Activated naive CD4-positive, alpha-beta T cell treated with anti-CD3 and anti-CD28 coated beads, Interleukin-2, amount 10 ng/mL, durations not matched to agents 7 days and 5 days (primary cell): ENCODE data around the gene HS6ST3.

ENCODE experiments used
- CTCF ChIA-PET: fragments of 350-600 bp; sonication (Branson Sonifier 250); formaldehyde crosslinking; loops from one replicate; lab custom pipeline; 2021; ENCODE audit warnings: antibody characterized with exemption; lab: Charles Lee
- DNase-seq: peaks from one replicate; pipeline ENCODE4 v3.0.0-alpha.2; 2020
- H3K27ac Mint-ChIP-seq: one replicate; pipeline ENCODE4 v1.8.0; 2021; ENCODE audit warnings: mild to moderate bottlenecking, moderate library complexity, mixed read lengths
- H3K27me3 Mint-ChIP-seq: one replicate; pipeline ENCODE4 v1.8.0; 2021; ENCODE audit warnings: mild to moderate bottlenecking, mixed read lengths
- H3K36me3 Mint-ChIP-seq: one replicate; pipeline ENCODE4 v1.8.0; 2021; ENCODE audit warnings: mixed read lengths
- H3K4me1 Mint-ChIP-seq: one replicate; pipeline ENCODE4 v1.8.0; 2021; ENCODE audit warnings: mixed read lengths
- H3K4me3 Mint-ChIP-seq: one replicate; pipeline ENCODE4 v1.8.0; 2021; ENCODE audit warnings: mild to moderate bottlenecking, moderate library complexity, mixed read lengths
- H3K9me3 Mint-ChIP-seq: one replicate; pipeline ENCODE4 v1.8.0; 2021; ENCODE audit warnings: mixed read lengths

The HS6ST3 gene

DNA sequence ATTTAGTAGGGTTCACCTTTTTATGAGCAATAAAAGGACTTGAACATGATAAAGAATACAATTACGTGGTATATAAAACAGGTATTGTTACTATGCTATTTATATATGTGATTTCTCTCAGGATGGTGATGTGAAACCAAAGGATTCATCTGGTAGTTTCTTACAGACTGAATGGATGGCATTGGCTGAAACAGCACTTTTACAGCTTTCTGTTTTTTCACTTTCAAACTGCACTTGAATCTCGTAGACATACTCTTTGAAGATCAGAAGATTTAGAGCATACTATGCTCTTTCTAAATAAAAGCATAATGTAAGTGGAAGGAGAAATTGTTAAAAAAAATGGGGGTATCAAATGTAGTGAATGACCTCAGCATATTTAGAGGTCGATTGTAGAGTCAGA, 354.8 kb downstream of the HS6ST3 start:
- no peak overlapping the region for H3K4me3 Mint-ChIP-seq
- CTCF ChIA-PET: no interaction called here
- H3K9me3 Mint-ChIP-seq: peaks cover 7% of the 10 kb centered on the region

DNA sequence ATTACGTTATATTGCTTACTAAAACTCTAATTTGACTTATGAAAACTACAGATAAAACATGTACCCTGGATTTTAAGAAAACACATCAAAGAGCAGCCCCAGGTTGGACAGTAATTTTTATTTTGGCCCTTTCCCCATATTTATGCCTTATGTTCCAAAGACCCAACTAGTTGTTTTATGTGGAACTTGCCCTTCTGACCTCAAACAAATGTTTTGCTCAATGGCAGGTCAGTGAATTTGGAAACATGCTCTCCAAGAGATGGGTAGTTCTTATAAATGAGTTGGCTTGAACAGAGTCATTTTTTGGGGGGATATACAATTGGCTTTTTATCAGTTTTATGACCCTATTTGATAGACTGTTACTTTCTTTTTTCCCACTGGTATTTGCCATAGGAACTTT, 360.0 kb downstream of the HS6ST3 start:
- H3K27ac Mint-ChIP-seq: no peak overlapping the region
- H3K9me3 Mint-ChIP-seq: no peaks in the 10 kb centered on the region
- no peak overlapping the region for H3K4me3 Mint-ChIP-seq
- no peaks in the 10 kb centered on the region for H3K36me3 Mint-ChIP-seq
- H3K4me1 Mint-ChIP-seq: no peaks in the 10 kb centered on the region
- no peaks in the 10 kb centered on the region for H3K27me3 Mint-ChIP-seq
- DNase-seq: no peak
- CTCF ChIA-PET: no interaction called here

More for the DNA sequence above, 354.8 kb downstream of the HS6ST3 start:
- Mint-ChIP-seq H3K4me1 (no peaks in the 10 kb centered on the region), H3K27ac (no peak overlapping the region), H3K36me3 (no peaks in the 10 kb centered on the region), H3K27me3 (no peaks in the 10 kb centered on the region)
- DNase-seq: no peak

DNA sequence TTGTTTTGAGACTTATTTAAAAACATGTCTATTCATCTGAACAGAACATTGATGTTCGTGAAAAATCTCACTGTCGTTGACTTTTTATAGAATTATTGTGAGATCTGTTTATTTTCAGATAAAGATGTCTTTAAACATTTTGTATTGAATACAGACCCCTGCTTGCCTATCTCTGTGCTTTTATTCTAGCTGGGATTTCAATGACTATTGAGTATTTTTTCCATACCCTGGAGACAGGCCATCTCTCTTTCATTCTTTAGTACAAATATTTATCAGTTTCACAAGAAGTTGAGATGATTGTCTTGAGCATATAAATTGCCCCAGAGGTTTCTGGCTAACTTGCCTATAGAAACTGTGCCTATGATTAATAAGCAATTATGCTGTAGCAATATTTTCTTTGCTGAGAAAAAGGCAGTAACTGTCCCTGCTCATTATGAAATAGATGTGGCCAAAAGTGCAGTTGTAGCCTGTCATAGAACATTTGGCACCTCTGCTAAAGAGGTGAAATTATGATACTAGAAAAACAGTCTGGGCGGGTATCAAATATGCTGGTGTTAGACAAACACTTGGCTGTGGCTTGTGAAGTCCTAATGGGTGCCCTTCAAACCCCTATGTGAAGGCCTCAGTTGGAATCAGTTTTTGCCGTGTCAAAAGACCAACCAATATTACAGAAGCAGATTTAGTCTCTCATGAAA, 360.6 kb downstream of the HS6ST3 start:
- DNase-seq: no peak
- CTCF ChIA-PET: no interaction called here
- Mint-ChIP-seq H3K9me3 (no peaks in the 10 kb centered on the region), H3K36me3 (no peaks in the 10 kb centered on the region), H3K27me3 (no peaks in the 10 kb centered on the region), H3K4me1 (no peaks in the 10 kb centered on the region), H3K27ac (no peak overlapping the region), H3K4me3 (no peak overlapping the region)

DNA sequence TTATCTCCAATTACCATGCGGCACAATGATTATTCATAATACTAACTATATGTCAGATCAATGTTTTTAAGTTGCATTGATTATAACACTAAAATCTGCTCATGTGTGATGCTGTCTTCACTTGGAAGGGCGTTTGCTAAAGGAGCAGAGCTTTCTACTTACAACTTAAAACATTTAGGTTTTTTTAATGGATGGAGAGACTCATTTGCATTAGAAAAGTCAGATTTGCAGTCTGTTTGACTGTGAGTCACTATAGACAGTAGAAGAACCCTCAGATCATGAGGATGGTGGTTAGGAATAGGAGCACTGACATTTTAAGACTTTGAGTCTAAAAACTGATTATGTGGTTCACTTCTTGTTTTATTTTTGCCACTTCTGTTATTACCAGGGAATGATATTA, 364.6 kb downstream of the HS6ST3 start:
- no peak overlapping the region for H3K4me3 Mint-ChIP-seq
- no peaks in the 10 kb centered on the region for H3K36me3 Mint-ChIP-seq
- H3K27ac Mint-ChIP-seq: no peak overlapping the region

DNA sequence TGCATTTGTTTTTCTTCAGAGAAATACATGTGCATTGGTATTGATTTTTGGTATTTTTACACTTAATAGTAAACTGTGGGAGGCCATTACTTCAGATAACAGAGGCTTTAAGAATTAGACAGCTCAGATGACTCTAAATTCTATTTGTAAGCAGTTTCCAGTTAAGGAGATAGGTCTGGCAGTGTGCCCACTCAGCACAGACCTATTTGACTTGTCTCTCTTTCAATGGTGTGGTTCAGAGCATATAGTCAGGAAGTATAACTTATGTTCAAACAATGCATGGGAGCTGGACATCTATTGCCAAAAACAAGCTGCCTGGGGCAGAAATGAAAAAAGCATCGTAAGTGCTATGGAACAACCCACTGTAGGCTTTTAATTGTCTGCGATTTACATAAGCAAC, 370.7 kb downstream of the HS6ST3 start:
- H3K27ac Mint-ChIP-seq: no peak overlapping the region

More for the DNA sequence above, 364.6 kb downstream of the HS6ST3 start:
- CTCF ChIA-PET: no interaction called here
- no peak for DNase-seq
- Mint-ChIP-seq H3K9me3 (no peaks in the 10 kb centered on the region), H3K27me3 (no peaks in the 10 kb centered on the region), H3K4me1 (no peaks in the 10 kb centered on the region)

DNA sequence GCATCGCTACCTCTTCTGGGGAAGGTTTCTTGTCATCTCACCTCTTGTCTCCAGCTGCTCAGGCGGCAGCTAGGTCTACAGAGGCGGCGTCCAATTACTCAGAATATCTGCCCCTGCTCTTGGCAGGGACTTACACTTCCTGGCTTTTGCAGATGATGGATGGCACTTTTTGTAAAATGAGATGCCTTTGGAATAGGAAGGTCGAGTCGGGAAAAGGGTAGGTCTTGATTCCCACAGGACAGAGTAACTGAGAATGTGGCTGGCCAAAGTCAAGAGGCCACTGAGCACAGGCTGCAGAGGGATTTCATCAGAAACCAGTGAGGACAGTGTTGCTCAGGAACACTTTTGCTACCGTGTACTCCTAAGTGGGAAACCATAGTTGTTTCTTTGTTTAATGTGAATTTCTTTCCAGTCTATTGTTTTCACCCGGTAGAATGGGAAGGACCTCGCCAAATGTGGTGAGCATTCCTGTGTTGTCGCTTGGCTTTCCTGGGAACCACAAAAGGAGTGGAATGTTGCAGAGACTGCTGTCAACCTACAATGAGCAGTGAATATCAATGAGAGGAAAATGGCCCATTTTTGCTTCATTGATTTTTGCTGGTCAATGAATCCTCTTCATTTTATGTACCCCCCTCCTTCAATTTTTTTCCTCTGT, 383.7 kb downstream of the HS6ST3 start:
- H3K9me3 Mint-ChIP-seq: peaks cover 4% of the 10 kb centered on the region
- no peaks in the 10 kb centered on the region for H3K27me3 Mint-ChIP-seq
- H3K4me1 Mint-ChIP-seq: no peaks in the 10 kb centered on the region
- CTCF ChIA-PET: no interaction called here
- H3K4me3 Mint-ChIP-seq: no peak overlapping the region
- no peak overlapping the region for H3K27ac Mint-ChIP-seq
- no peak for DNase-seq
- no peaks in the 10 kb centered on the region for H3K36me3 Mint-ChIP-seq

More for the DNA sequence above, 370.7 kb downstream of the HS6ST3 start:
- no peak for DNase-seq
- Mint-ChIP-seq H3K36me3 (no peaks in the 10 kb centered on the region), H3K27me3 (no peaks in the 10 kb centered on the region), H3K4me1 (no peaks in the 10 kb centered on the region), H3K4me3 (no peak overlapping the region), H3K9me3 (peaks cover 3% of the 10 kb centered on the region)
- CTCF ChIA-PET: no interaction called here

DNA sequence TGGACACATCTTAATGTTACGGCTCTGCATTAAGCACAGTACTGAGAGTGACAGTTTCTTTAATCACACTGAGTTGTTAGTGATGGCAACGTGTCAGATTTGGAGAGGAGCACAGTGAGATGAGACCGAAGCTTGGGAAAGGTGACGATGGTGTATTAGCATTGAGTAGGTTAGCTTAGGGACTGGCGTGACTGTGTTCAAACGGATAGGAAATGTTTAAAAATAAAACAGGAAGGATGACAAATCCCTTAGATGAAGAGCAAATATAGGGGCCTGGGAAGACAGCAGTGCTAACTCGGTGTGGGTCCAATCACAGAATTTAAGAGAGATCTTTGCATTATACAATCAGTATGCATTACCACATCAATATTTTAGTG, 384.3 kb downstream of the HS6ST3 start:
- Mint-ChIP-seq H3K27ac (no peak overlapping the region), H3K9me3 (peaks cover 6% of the 10 kb centered on the region), H3K27me3 (no peaks in the 10 kb centered on the region), H3K4me1 (no peaks in the 10 kb centered on the region), H3K4me3 (no peak overlapping the region), H3K36me3 (no peaks in the 10 kb centered on the region)
- DNase-seq: no peak
- CTCF ChIA-PET: no interaction called here

DNA sequence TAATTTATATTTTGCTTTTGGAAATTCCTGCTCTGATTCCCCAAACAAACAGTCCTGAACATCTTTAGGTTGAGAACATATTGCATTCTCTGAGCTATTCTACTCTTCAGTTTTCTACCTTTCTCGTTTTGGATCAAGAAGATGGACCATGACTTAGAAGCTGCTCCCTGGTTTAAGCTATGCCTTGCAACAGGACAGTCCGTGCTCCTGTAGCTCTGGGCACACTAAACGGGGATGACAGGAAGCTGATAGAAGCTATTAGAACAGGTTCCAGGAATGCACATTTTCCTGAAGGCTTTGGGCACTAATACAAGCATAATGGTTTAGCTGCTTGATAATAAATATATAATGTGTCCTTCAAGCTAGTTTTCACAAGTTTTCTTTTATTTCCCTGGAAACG, 385.2 kb downstream of the HS6ST3 start:
- H3K9me3 Mint-ChIP-seq: peaks cover 9% of the 10 kb centered on the region
- H3K36me3 Mint-ChIP-seq: no peaks in the 10 kb centered on the region
- H3K27me3 Mint-ChIP-seq: no peaks in the 10 kb centered on the region
- CTCF ChIA-PET: no interaction called here
- no peak overlapping the region for H3K4me3 Mint-ChIP-seq
- no peak for DNase-seq
- H3K4me1 Mint-ChIP-seq: no peaks in the 10 kb centered on the region
- no peak overlapping the region for H3K27ac Mint-ChIP-seq

DNA sequence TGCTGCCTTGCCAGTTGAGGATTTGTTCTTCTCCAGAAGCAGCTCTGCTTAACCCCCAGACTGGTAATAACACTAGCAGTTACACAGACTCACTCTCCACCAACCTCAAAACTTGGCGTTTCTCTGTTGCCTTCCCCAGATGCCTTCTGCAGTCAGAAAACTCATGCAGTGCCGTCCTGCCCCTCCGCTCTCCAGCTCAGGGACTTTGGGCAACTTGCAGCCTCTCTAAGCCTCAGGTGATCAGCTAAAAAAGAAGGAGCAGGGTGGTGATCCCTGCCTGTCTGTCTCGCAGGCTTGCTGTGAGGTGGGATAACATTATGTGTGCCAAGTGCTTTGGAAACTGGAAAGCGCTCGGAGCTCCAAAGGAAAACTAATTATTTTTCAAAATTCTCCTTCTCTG, 391.6 kb downstream of the HS6ST3 start:
- DNase-seq: no peak
- H3K9me3 Mint-ChIP-seq: peaks cover 13% of the 10 kb centered on the region
- H3K27me3 Mint-ChIP-seq: no peaks in the 10 kb centered on the region
- H3K4me3 Mint-ChIP-seq: no peak overlapping the region
- CTCF ChIA-PET: no interaction called here
- no peaks in the 10 kb centered on the region for H3K36me3 Mint-ChIP-seq
- H3K27ac Mint-ChIP-seq: no peak overlapping the region
- no peaks in the 10 kb centered on the region for H3K4me1 Mint-ChIP-seq

DNA sequence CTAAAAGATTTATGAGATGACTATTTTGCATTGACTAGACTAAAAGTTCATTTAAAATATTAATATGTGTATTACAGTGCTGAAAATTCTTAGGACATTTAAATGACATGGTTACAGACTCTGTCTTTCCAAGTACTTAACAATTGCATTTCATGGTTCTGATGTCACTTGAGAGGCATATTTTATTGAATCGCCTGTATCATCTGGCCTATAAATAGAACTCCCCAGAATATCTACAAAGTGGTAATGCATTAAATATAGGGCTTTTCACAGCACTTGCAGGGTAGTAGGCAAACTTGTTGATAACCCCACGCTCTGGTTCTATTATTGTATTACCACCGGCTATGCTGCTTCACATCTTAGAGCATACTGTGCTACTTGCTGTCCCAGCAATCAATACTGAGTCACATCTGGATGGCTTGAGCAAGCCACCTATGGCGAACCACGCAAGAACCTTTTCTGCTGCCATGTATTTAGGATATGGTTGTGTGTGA, 400.6 kb downstream of the HS6ST3 start:
- DNase-seq: no peak
- no peak overlapping the region for H3K4me3 Mint-ChIP-seq
- H3K36me3 Mint-ChIP-seq: no peaks in the 10 kb centered on the region
- H3K27ac Mint-ChIP-seq: no peak overlapping the region
- CTCF ChIA-PET: no interaction called here
- H3K4me1 Mint-ChIP-seq: no peaks in the 10 kb centered on the region
- peaks cover 6% of the 10 kb centered on the region for H3K9me3 Mint-ChIP-seq
- no peaks in the 10 kb centered on the region for H3K27me3 Mint-ChIP-seq

DNA sequence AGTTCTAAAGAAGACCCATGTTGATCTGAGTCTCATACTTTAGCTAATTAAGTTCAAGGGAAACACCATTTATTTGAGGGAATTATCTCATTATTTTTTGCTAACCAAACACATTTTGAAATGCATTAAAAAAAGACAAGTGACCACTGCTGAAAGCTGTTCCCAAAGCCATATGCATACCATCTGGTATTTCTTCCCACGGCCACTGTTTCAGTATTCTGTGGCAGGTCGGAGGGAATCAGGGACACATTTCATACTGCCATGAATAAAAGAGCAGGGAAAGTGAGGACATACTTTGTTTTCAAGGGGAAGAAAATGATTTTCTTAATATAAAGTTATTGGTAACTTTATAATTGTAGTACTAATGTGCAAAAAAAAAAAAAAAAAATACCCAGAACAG, 401.2 kb downstream of the HS6ST3 start:
- Mint-ChIP-seq H3K4me1 (no peaks in the 10 kb centered on the region), H3K27ac (no peak overlapping the region), H3K4me3 (no peak overlapping the region), H3K27me3 (no peaks in the 10 kb centered on the region), H3K9me3 (peaks cover 5% of the 10 kb centered on the region), H3K36me3 (no peaks in the 10 kb centered on the region)
- CTCF ChIA-PET: no interaction called here
- DNase-seq: no peak

DNA sequence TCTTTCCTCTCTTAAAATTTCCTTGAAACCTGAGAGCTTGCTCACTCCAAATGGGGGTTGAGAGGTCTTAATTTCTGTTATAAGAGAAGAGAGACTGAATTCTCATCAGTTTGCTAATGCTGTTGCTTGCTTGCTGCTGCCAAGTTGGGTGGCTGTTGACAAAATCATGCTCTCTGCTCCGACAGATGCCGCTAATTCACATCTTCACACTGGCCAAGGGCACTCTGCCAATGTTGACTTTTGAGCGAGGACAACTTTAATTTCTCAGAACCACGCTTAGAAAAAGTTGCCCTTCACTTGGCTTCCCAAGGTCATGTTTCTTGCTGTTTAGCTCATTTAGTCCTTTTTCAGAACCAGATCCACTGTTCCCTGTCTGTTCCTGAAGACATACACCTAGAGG, 402.9 kb downstream of the HS6ST3 start:
- Mint-ChIP-seq H3K36me3 (no peaks in the 10 kb centered on the region), H3K4me1 (no peaks in the 10 kb centered on the region), H3K27ac (no peak overlapping the region), H3K4me3 (no peak overlapping the region), H3K9me3 (peaks cover 8% of the 10 kb centered on the region), H3K27me3 (no peaks in the 10 kb centered on the region)
- CTCF ChIA-PET: no interaction called here
- no peak for DNase-seq

DNA sequence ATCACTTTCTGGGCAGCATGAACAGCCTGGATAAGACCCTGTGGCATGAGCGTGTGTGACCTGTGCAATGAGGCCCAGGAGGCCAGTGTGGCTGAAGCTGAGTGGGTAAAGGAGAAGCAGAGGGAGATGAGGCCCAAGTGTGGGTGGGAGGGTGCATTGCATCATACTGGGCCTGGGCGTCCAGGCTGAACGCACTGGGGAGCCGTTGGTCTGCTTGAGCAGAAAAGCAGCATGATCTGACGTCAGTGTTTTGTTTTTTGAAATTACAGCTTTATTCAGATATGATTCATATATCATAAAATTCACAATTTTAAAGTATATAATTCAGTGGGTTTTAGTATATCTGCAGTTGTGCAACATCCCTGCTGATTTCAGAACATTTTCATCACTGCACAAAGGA, 409.7 kb downstream of the HS6ST3 start:
- H3K27me3 Mint-ChIP-seq: no peaks in the 10 kb centered on the region
- no peaks in the 10 kb centered on the region for H3K36me3 Mint-ChIP-seq
- peaks cover 5% of the 10 kb centered on the region for H3K9me3 Mint-ChIP-seq
- DNase-seq: no peak
- CTCF ChIA-PET: no interaction called here
- no peak overlapping the region for H3K27ac Mint-ChIP-seq
- H3K4me1 Mint-ChIP-seq: no peaks in the 10 kb centered on the region
- no peak overlapping the region for H3K4me3 Mint-ChIP-seq

DNA sequence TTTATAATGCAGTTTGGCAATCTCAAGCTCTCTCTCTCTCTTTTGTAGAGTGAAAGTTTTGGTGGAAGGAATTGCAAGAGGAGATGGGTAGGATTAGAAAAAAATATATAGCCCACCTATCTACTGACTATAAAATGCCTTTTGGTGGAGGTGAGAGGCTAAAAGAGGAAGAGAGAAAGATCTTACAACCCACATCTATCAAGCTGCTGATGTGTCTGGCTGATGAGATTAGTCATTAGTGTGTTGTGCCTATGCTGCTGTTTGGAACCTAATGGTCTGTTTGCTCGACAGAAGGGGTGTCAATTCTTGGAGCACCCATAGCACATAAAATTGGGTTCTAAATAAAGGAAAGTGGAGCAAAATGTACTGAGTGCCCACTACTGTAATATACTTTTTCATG, 411.0 kb downstream of the HS6ST3 start:
- Mint-ChIP-seq H3K36me3 (no peaks in the 10 kb centered on the region), H3K4me1 (no peaks in the 10 kb centered on the region), H3K27me3 (no peaks in the 10 kb centered on the region), H3K27ac (no peak overlapping the region), H3K4me3 (no peak overlapping the region), H3K9me3 (peaks cover 3% of the 10 kb centered on the region)
- CTCF ChIA-PET: no interaction called here
- no peak for DNase-seq

DNA sequence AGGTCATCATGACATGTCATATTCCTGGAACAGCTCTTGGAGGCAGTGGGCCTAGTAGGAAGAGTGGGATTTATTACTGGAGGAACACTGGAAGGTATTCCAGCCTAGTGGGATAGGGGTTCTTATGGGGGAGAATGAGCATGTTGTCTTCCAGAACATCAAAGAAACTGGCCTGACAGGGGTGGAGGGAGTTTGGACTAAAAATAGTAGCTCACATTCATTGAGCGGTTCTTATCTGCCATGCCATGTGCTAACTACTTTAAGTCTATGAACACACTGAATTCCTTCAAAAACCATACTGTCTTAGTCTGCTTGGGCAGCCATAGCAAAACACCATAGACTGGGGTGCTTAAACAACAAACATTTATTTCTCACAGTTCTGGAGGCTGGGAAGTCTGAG, 413.6 kb downstream of the HS6ST3 start:
- CTCF ChIA-PET: no interaction called here
- DNase-seq: no peak
- Mint-ChIP-seq H3K27me3 (no peaks in the 10 kb centered on the region), H3K4me1 (no peaks in the 10 kb centered on the region), H3K36me3 (no peaks in the 10 kb centered on the region), H3K4me3 (no peak overlapping the region), H3K9me3 (no peaks in the 10 kb centered on the region), H3K27ac (no peak overlapping the region)
